ENCODE results near the gene FBXW9.

DNA sequence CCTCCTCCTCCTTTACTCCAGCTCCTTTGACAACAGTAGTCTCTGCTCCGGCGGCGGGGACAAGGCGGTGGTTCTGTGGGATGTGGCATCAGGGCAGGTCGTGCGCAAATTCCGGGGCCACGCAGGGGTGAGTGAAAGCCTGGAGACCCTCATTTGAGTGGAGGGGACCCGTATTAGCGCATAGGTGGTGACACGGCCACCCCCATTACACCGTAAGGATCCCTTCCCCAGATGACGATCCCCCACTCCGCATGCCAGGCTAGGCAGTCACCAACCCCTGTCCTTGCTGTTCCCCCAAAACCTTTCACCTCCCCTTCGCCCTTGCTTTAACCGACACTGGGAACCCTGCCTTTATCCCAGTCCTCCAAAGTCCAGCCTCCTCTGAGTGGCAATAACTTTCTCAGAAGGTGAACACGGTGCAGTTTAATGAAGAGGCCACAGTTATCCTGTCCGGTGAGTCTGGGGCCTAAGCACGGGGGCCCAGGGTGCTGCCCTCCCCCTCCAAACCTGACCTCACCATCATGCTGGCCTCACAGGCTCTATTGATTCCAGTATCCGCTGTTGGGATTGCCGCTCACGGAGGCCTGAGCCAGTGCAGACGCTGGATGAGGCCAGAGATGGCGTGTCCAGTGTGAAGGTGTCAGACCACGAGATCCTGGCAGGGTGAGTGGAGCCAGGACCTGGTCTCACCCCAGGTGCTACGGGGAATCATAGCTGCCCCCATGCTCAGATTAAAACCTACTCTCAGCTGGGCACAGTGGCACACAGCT lies 26.1 kb downstream of the FBXW9 start:
- TF ChIP-seq, protein P1, sequence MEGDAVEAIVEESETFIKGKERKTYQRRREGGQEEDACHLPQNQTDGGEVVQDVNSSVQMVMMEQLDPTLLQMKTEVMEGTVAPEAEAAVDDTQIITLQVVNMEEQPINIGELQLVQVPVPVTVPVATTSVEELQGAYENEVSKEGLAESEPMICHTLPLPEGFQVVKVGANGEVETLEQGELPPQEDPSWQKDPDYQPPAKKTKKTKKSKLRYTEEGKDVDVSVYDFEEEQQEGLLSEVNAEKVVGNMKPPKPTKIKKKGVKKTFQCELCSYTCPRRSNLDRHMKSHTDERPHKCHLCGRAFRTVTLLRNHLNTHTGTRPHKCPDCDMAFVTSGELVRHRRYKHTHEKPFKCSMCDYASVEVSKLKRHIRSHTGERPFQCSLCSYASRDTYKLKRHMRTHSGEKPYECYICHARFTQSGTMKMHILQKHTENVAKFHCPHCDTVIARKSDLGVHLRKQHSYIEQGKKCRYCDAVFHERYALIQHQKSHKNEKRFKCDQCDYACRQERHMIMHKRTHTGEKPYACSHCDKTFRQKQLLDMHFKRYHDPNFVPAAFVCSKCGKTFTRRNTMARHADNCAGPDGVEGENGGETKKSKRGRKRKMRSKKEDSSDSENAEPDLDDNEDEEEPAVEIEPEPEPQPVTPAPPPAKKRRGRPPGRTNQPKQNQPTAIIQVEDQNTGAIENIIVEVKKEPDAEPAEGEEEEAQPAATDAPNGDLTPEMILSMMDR (IDR thresholded peaks at IDR 0.05), result no peak
- TF ChIP-seq POLR2A (IDR thresholded peaks at IDR 0.05), result no peak
